Gastrocnemius medialis (tissue), 4 donors: Measurements from ENCODE around the gene KNDC1.

Experiments used
- POLR2A ChIP-seq, 2 donors: fragments of 450-650 bp; IDR thresholded peaks; one replicate each; pipeline ENCODE4 v1.6.1; 2017; ENCODE audit warnings: antibody characterized with exemption in 2 of 2, mild to moderate bottlenecking in 2 of 2, moderate library complexity in 2 of 2
- TF ChIP-seq, protein P1 (sequence below), 5 experiments: fragments of 450-650 bp in 3 of 5; fragments of 200-600 bp in 2 of 5; sonication (generic) in 2 of 5; IDR thresholded peaks in 4 of 5; conservative IDR thresholded peaks in 1 of 5; 1 replicate in 4 of 5; 2 replicates in 1 of 5; pipeline ENCODE4 v1.5.1; 2016 to 2019; ENCODE audit warnings: antibody characterized with exemption in 5 of 5, mild to moderate bottlenecking in 3 of 5, moderate library complexity in 3 of 5

DNA sequence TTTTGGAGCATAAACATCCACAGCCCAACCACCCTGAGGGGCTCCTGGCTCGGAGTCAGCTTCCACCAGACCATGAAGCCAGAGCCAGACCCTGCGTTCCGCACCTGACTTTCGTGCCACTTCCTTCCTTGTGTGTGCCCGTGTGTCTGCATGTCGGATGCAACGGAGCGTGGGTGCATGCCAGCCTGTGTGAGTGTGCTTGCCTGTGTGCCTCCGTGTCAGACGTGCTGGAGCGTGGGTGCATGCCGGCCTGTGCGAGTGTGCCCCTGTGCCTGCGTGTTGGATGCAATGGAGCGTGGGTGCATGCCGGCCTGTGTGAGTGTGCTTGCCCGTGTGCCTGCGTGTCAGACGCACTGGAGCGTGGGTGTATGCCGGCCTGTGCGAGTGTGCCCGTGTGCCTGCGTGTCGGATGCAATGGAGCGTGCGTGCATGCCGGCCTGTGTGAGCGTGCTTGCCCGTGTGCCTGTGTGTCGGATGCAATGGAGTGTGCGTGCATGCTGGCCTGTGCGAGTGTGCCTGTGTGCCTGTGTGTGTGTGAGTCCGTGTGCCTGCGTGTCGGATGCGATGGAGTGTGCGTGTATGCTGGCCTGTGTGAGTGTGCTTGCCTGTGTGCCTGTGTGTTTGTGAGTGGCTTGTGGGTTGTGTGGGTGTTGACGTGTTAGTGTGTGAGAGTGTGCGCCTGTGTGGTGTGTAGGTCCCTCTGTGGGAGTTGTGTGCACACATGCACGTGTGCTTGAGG is 28.1 kb upstream of the KNDC1 start:
- TF ChIP-seq POLR2A (IDR thresholded peaks at IDR 0.05) = no peak
- TF ChIP-seq, protein P1, sequence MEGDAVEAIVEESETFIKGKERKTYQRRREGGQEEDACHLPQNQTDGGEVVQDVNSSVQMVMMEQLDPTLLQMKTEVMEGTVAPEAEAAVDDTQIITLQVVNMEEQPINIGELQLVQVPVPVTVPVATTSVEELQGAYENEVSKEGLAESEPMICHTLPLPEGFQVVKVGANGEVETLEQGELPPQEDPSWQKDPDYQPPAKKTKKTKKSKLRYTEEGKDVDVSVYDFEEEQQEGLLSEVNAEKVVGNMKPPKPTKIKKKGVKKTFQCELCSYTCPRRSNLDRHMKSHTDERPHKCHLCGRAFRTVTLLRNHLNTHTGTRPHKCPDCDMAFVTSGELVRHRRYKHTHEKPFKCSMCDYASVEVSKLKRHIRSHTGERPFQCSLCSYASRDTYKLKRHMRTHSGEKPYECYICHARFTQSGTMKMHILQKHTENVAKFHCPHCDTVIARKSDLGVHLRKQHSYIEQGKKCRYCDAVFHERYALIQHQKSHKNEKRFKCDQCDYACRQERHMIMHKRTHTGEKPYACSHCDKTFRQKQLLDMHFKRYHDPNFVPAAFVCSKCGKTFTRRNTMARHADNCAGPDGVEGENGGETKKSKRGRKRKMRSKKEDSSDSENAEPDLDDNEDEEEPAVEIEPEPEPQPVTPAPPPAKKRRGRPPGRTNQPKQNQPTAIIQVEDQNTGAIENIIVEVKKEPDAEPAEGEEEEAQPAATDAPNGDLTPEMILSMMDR (IDR thresholded peaks at IDR 0.05 in 4 of 5, conservative IDR thresholded peaks at IDR 0.05 in 1 of 5) = no peak
